ENCODE measurements around the gene RAET1E.
A peak's percentile ranks its signal among the peaks of the same experiment; 100 is the strongest.
"Not testable (repeated sequence)": the region's sequence is repeated elsewhere in the genome, so short reads cannot be mapped to it uniquely, and the experiment has no call there.

The RAET1E gene

GRCh38 chr6:149927025-149927424 is 29.1 kb upstream of the RAET1E start:
- not testable (repeated sequence) for DNase-seq

GRCh38 chr6:149925974-149926777 is 28.3 kb upstream of the RAET1E start:
- peak; percentile 68 for DNase-seq

GRCh38 chr6:149925253-149925973 is 27.5 kb upstream of the RAET1E start:
- DNase-seq: no peak

GRCh38 chr6:149924933-149925252 is 27.0 kb upstream of the RAET1E start:
- no peak for DNase-seq

- no peak for DNase-seq
Measured at GRCh38 chr6:149924206-149924932, 26.5 kb upstream of the RAET1E start.

GRCh38 chr6:149923327-149923986 is 25.5 kb upstream of the RAET1E start:
- no peak for DNase-seq

- peak; percentile 68 for DNase-seq
Measured at GRCh38 chr6:149922642-149923326, 24.9 kb upstream of the RAET1E start, which contains the start of gene RAET1G. Gene RAET1G (minus strand): TSS chr6:149923121. CDS start chr6:149923010, 111 bp downstream.

GRCh38 chr6:149922091-149922490 is 24.2 kb upstream of the RAET1E start:
- DNase-seq: not testable (repeated sequence)

GRCh38 chr6:149921361-149921760 is 23.4 kb upstream of the RAET1E start:
- no peak for DNase-seq

GRCh38 chr6:149919834-149920225 is 21.9 kb upstream of the RAET1E start:
- DNase-seq: no peak

GRCh38 chr6:149919126-149919833 is 21.4 kb upstream of the RAET1E start:
- not testable (repeated sequence) for DNase-seq

GRCh38 chr6:149918151-149918905 is 20.4 kb upstream of the RAET1E start:
- DNase-seq: no peak

GRCh38 chr6:149917679-149918078 is 19.8 kb upstream of the RAET1E start:
- no peak for DNase-seq

- DNase-seq: no peak
Measured at GRCh38 chr6:149915970-149916865, 18.3 kb upstream of the RAET1E start.

GRCh38 chr6:149913540-149914240 is 15.8 kb upstream of the RAET1E start:
- no peak for DNase-seq

GRCh38 chr6:149913085-149913484 is 15.2 kb upstream of the RAET1E start:
- no peak for DNase-seq

- not testable (repeated sequence) for DNase-seq
Measured at GRCh38 chr6:149912680-149913079, 14.8 kb upstream of the RAET1E start.

- DNase-seq: no peak
Measured at GRCh38 chr6:149910721-149911151, 12.8 kb upstream of the RAET1E start.

Measured in midbrain (tissue), 1 donor.